Measurements from ENCODE around the gene SLC1A6. TPM values are rescaled to one million over a fixed set of nuclear protein-coding genes. Genes with fewer than 3 reads are reported as not detected.
"Not testable (repeated sequence)": the region's sequence is repeated elsewhere in the genome, so short reads cannot be mapped to it uniquely, and the experiment has no call there.

Gene SLC1A6
- total RNA-seq, 5 donors from 2014 or later (not counting 1 experiment from before 2014, with no cell fraction given), result not detected

- no peak for ATAC-seq (replicated peaks in 1 of 4)
- Mint-ChIP-seq H3K27ac (no peak overlapping the region), H3K27me3 (peaks cover 9 to 24% of the 10 kb centered on the region in 2 donors), H3K4me3 (no peak overlapping the region), H3K4me1 (peaks cover 0 to 1% (median 0%) of the 10 kb centered on the region in 3 donors), H3K36me3 (no peaks in the 10 kb centered on the region), H3K9me3 (no peaks in the 10 kb centered on the region)
- no peak overlapping the region for H3K4me3 ChIP-seq (ENCODE audit: control insufficient read depth in 1 of 2, extremely low read depth in 1 of 2, low read length in 1 of 2)
- POLR2A ChIA-PET, result no interaction called here
- no peaks in the 10 kb centered on the region for H3K4me1 ChIP-seq (ENCODE audit: control insufficient read depth in 1 of 2, extremely low read depth in 1 of 2, insufficient read depth in 2 of 2, low read length in 2 of 2)
- CTCF ChIA-PET, result no interaction called here
- peaks cover 0 to 19% of the 10 kb centered on the region in 2 experiments for H3K27me3 ChIP-seq (replicated peaks in 1 of 2; ENCODE audit: control insufficient read depth in 2 of 2, extremely low read depth in 1 of 2, insufficient read depth in 2 of 2, low read length in 1 of 2)
- 86% methylated on average over 4 of the region's 8 CpGs for WGBS (ENCODE audit: insufficient coverage)
- no peaks in the 10 kb centered on the region for H3K36me3 ChIP-seq (ENCODE audit: control insufficient read depth in 2 of 2, extremely low read depth in 1 of 2, insufficient read depth in 1 of 2, low read length in 1 of 2)
- no peak for DNase-seq
- H3K9me3 ChIP-seq, result no peaks in the 10 kb centered on the region
- H3K27ac ChIP-seq (ENCODE audit: low read length), result no peak overlapping the region
These were observed 29.8 kb downstream of the SLC1A6 start for GRCh38 chr19:14949876-14950275.

DNA sequence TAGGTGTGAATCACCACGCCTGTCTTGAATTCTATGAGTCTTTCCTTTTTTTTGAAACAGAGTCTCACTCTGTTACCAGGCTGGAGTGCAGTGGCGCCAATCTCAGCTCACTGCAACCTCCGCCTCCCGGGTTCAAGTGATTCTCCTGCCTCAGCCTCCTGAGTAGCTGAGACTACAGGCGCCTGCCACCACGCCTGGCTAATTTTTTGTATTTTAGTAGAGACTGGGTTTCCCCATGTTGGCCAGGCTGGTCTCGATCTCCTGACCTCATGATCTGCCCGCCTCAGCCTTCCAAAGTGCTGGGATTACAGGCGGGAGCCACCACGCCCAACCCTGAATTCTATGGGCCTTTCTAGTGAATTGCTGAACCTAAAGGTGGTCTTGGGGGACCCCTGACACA, 30.3 kb downstream of the SLC1A6 start:
- H3K4me3 Mint-ChIP-seq; H3K9me3 Mint-ChIP-seq; H3K36me3 ChIP-seq (ENCODE audit: control insufficient read depth in 2 of 2, extremely low read depth in 1 of 2, insufficient read depth in 1 of 2, low read length in 1 of 2); H3K27ac ChIP-seq (ENCODE audit: low read length); H3K9me3 ChIP-seq; H3K4me3 ChIP-seq (ENCODE audit: control insufficient read depth in 1 of 2, extremely low read depth in 1 of 2, low read length in 1 of 2); H3K4me1 Mint-ChIP-seq; H3K4me1 ChIP-seq (ENCODE audit: control insufficient read depth in 1 of 2, extremely low read depth in 1 of 2, insufficient read depth in 2 of 2, low read length in 2 of 2); H3K36me3 Mint-ChIP-seq; POLR2A ChIA-PET; ATAC-seq (replicated peaks in 1 of 4); H3K27ac Mint-ChIP-seq; DNase-seq; CTCF ChIA-PET: not testable (repeated sequence)
- WGBS (ENCODE audit: insufficient coverage), result 43% methylated on average over 1 of the region's 10 CpGs
- H3K27me3 ChIP-seq (replicated peaks in 1 of 2; ENCODE audit: control insufficient read depth in 2 of 2, extremely low read depth in 1 of 2, insufficient read depth in 2 of 2, low read length in 1 of 2), result peaks cover 0 to 18% of the 10 kb centered on the region in 2 experiments
- H3K27me3 Mint-ChIP-seq, result peaks cover 6 to 20% of the 10 kb centered on the region in 2 donors

DNA sequence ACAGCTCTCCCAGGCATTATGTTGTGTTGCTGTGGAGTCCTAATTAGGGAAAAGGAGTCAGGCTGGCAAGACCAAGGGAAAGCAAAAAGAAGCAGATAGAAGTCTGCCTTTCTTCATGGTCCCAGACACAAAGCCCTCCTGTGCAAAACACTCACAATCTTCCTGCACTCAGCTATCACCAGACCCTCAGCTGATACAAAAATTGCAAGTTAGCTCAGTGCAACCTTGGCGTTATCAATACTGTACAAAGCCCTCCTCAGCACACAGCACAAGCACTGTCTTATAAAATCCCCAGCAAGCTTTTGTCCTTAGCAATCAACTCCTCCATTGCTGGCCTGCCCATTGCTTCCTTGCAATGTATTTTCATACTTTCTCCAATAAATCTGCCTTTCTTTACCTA, 35.2 kb downstream of the SLC1A6 start:
- H3K9me3 Mint-ChIP-seq, result no peaks in the 10 kb centered on the region
- WGBS (ENCODE audit: insufficient coverage), result 81% methylated on average over 1 of the region's 1 CpG
- Histone ChIP-seq H3K4me1 (ENCODE audit: control insufficient read depth in 1 of 2, extremely low read depth in 1 of 2, insufficient read depth in 2 of 2, low read length in 2 of 2) (no peaks in the 10 kb centered on the region), H3K27me3 (replicated peaks in 1 of 2; ENCODE audit: control insufficient read depth in 2 of 2, extremely low read depth in 1 of 2, insufficient read depth in 2 of 2, low read length in 1 of 2) (peaks cover 0 to under 1% of the 10 kb centered on the region in 2 experiments), H3K27ac (ENCODE audit: low read length) (no peak overlapping the region), H3K4me3 (ENCODE audit: control insufficient read depth in 1 of 2, extremely low read depth in 1 of 2, low read length in 1 of 2) (no peak overlapping the region), H3K36me3 (ENCODE audit: control insufficient read depth in 2 of 2, extremely low read depth in 1 of 2, insufficient read depth in 1 of 2, low read length in 1 of 2) (no peaks in the 10 kb centered on the region), H3K9me3 (no peaks in the 10 kb centered on the region)
- ATAC-seq (replicated peaks in 1 of 4) (no peak), DNase-seq (no peak)
- ChIA-PET CTCF (no interaction called here), POLR2A (no interaction called here)
- H3K27ac Mint-ChIP-seq, result no peak overlapping the region
- peaks cover 10 to 19% (median 10%) of the 10 kb centered on the region in 3 donors for H3K4me1 Mint-ChIP-seq
- peaks cover 0 to 2% of the 10 kb centered on the region in 2 donors for H3K27me3 Mint-ChIP-seq
- no peaks in the 10 kb centered on the region for H3K36me3 Mint-ChIP-seq
- no peak overlapping the region for H3K4me3 Mint-ChIP-seq

DNA sequence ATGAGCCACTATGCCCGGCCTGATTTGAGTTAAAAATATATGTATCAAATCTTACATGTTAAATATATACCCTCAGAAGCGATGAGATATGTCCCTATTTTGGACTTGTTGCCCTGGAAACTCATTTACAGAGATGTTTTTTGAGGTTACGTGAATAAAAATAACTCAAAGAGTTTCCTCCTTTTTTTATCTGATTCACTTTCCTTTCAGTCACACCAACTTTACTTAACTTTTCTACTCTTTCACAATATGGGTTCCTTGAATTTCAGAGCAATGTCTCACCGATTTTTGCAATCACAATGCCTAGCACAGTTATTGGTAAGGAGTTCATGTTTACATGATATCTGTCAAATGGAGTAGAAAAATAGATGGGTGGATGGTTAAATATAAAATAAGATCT, 36.1 kb downstream of the SLC1A6 start:
- Mint-ChIP-seq H3K27ac (no peak overlapping the region), H3K36me3 (no peaks in the 10 kb centered on the region), H3K27me3 (peaks cover 0 to 2% of the 10 kb centered on the region in 2 donors)

GRCh38 chr19:14941189-14941588, 38.5 kb downstream of the SLC1A6 start, which contains the start of gene OR7C2:
Gene OR7C2 (plus strand): TSS chr19:14941489. CDS start chr19:14941489, 0 bp downstream.
- H3K27me3 Mint-ChIP-seq, result peaks cover 6% of the 10 kb centered on the region in 2 donors
- CTCF ChIA-PET, result no interaction called here
- no peak within 1 kb of the TSS for H3K4me3 Mint-ChIP-seq
- POLR2A ChIA-PET, result no interaction called here
- no peaks in the 10 kb centered on the region for H3K36me3 ChIP-seq (ENCODE audit: control insufficient read depth in 2 of 2, extremely low read depth in 1 of 2, insufficient read depth in 1 of 2, low read length in 1 of 2)
- no peak within 1 kb of the TSS for H3K4me3 ChIP-seq (ENCODE audit: control insufficient read depth in 1 of 2, extremely low read depth in 1 of 2, low read length in 1 of 2)
- no peaks in the 10 kb centered on the region for H3K27me3 ChIP-seq (replicated peaks in 1 of 2; ENCODE audit: control insufficient read depth in 2 of 2, extremely low read depth in 1 of 2, insufficient read depth in 2 of 2, low read length in 1 of 2)
- ATAC-seq (replicated peaks in 1 of 4), result no peak
- DNase-seq, result no peak
- no peaks in the 10 kb centered on the region for H3K9me3 ChIP-seq
- peaks cover 10 to 19% (median 10%) of the 10 kb centered on the region in 3 donors for H3K4me1 Mint-ChIP-seq
- no peak within 1 kb of the TSS for H3K27ac ChIP-seq (ENCODE audit: low read length)
- H3K4me1 ChIP-seq (ENCODE audit: control insufficient read depth in 1 of 2, extremely low read depth in 1 of 2, insufficient read depth in 2 of 2, low read length in 2 of 2), result no peaks in the 10 kb centered on the region
- H3K36me3 Mint-ChIP-seq, result no peaks in the 10 kb centered on the region
- H3K27ac Mint-ChIP-seq, result no peak within 1 kb of the TSS
- 92% methylated on average over 4 of the region's 6 CpGs for whole genome bisulfite sequencing (ENCODE audit: insufficient coverage)
- no peaks in the 10 kb centered on the region for H3K9me3 Mint-ChIP-seq

More for the DNA sequence above, 36.1 kb downstream of the SLC1A6 start:
- H3K4me1 Mint-ChIP-seq, result peaks cover 10 to 19% (median 10%) of the 10 kb centered on the region in 3 donors
- Histone ChIP-seq H3K27ac (ENCODE audit: low read length) (no peak overlapping the region), H3K4me1 (ENCODE audit: control insufficient read depth in 1 of 2, extremely low read depth in 1 of 2, insufficient read depth in 2 of 2, low read length in 2 of 2) (no peaks in the 10 kb centered on the region), H3K4me3 (ENCODE audit: control insufficient read depth in 1 of 2, extremely low read depth in 1 of 2, low read length in 1 of 2) (no peak overlapping the region), H3K27me3 (replicated peaks in 1 of 2; ENCODE audit: control insufficient read depth in 2 of 2, extremely low read depth in 1 of 2, insufficient read depth in 2 of 2, low read length in 1 of 2) (no peaks in the 10 kb centered on the region), H3K9me3 (no peaks in the 10 kb centered on the region), H3K36me3 (ENCODE audit: control insufficient read depth in 2 of 2, extremely low read depth in 1 of 2, insufficient read depth in 1 of 2, low read length in 1 of 2) (no peaks in the 10 kb centered on the region)
- ATAC-seq (replicated peaks in 1 of 4) (no peak), DNase-seq (no peak)
- ChIA-PET POLR2A (no interaction called here), CTCF (no interaction called here)
- no peaks in the 10 kb centered on the region for H3K9me3 Mint-ChIP-seq
- WGBS (ENCODE audit: insufficient coverage), result no CpG with 5 or more reads among the region's 4 CpGs
- H3K4me3 Mint-ChIP-seq, result no peak overlapping the region

GRCh38 chr19:14940266-14940665, 39.4 kb downstream of the SLC1A6 start:
- no peak overlapping the region for H3K4me3 ChIP-seq (ENCODE audit: control insufficient read depth in 1 of 2, extremely low read depth in 1 of 2, low read length in 1 of 2)
- no peaks in the 10 kb centered on the region for H3K36me3 Mint-ChIP-seq
- H3K27me3 Mint-ChIP-seq, result peaks cover 7 to 11% of the 10 kb centered on the region in 2 donors
- no peak overlapping the region for H3K27ac ChIP-seq (ENCODE audit: low read length)
- H3K4me3 Mint-ChIP-seq, result no peak overlapping the region
- H3K4me1 ChIP-seq (ENCODE audit: control insufficient read depth in 1 of 2, extremely low read depth in 1 of 2, insufficient read depth in 2 of 2, low read length in 2 of 2), result no peaks in the 10 kb centered on the region
- ChIA-PET POLR2A (no interaction called here), CTCF (no interaction called here)
- H3K36me3 ChIP-seq (ENCODE audit: control insufficient read depth in 2 of 2, extremely low read depth in 1 of 2, insufficient read depth in 1 of 2, low read length in 1 of 2), result no peaks in the 10 kb centered on the region
- WGBS (ENCODE audit: insufficient coverage), result 96% methylated on average over 3 of the region's 6 CpGs
- no peaks in the 10 kb centered on the region for H3K9me3 Mint-ChIP-seq
- no peak overlapping the region for H3K27ac Mint-ChIP-seq
- peaks cover 10 to 19% (median 10%) of the 10 kb centered on the region in 3 donors for H3K4me1 Mint-ChIP-seq
- no peak for ATAC-seq (replicated peaks in 1 of 4)
- H3K27me3 ChIP-seq (replicated peaks in 1 of 2; ENCODE audit: control insufficient read depth in 2 of 2, extremely low read depth in 1 of 2, insufficient read depth in 2 of 2, low read length in 1 of 2), result no peaks in the 10 kb centered on the region
- DNase-seq, result no peak
- H3K9me3 ChIP-seq, result no peaks in the 10 kb centered on the region

- no peaks in the 10 kb centered on the region for H3K36me3 Mint-ChIP-seq
- ATAC-seq (replicated peaks in 1 of 4), result no peak
- POLR2A ChIA-PET, result no interaction called here
These were observed 46.2 kb downstream of the SLC1A6 start for GRCh38 chr19:14933506-14933905.

More at GRCh38 chr19:14933506-14933905, 46.2 kb downstream of the SLC1A6 start:
- no peaks in the 10 kb centered on the region for H3K4me1 Mint-ChIP-seq
- CTCF ChIA-PET, result no interaction called here
- Histone ChIP-seq H3K27me3 (replicated peaks in 1 of 2; ENCODE audit: control insufficient read depth in 2 of 2, extremely low read depth in 1 of 2, insufficient read depth in 2 of 2, low read length in 1 of 2) (no peaks in the 10 kb centered on the region), H3K27ac (ENCODE audit: low read length) (no peak overlapping the region), H3K4me3 (ENCODE audit: control insufficient read depth in 1 of 2, extremely low read depth in 1 of 2, low read length in 1 of 2) (no peak overlapping the region), H3K36me3 (ENCODE audit: control insufficient read depth in 2 of 2, extremely low read depth in 1 of 2, insufficient read depth in 1 of 2, low read length in 1 of 2) (no peaks in the 10 kb centered on the region), H3K4me1 (ENCODE audit: control insufficient read depth in 1 of 2, extremely low read depth in 1 of 2, insufficient read depth in 2 of 2, low read length in 2 of 2) (no peaks in the 10 kb centered on the region), H3K9me3 (no peaks in the 10 kb centered on the region)
- no CpG with 5 or more reads among the region's 1 CpG for WGBS (ENCODE audit: insufficient coverage)
- H3K27me3 Mint-ChIP-seq, result peaks cover 34 to 35% of the 10 kb centered on the region in 2 donors
- H3K27ac Mint-ChIP-seq, result no peak overlapping the region
- no peak overlapping the region for H3K4me3 Mint-ChIP-seq
- H3K9me3 Mint-ChIP-seq, result peaks cover 0 to 8% (median 3%) of the 10 kb centered on the region in 3 donors
- no peak for DNase-seq

Measured in T-cell (primary cell).